Astrocyte of the cerebellum (primary cell): ENCODE data around the gene MZB1.

Source experiments
- DNase-seq: peaks from one replicate; pipeline ENCODE4 v3.0.0-alpha.2; 2011; ENCODE audit warnings: low read depth
- H3K4me3 ChIP-seq: 2 replicates; pipeline ENCODE4 v1.5.1; 2011; ENCODE audit warnings: mild to moderate bottlenecking, low read depth, low read length, moderate library complexity
- CTCF ChIP-seq: IDR thresholded peaks from 2 replicates; pipeline ENCODE4 v1.5.1; 2012; ENCODE audit warnings: low read length, low read depth, moderate library complexity, mild to moderate bottlenecking; ENCODE audit errors: missing control alignments
- in situ Hi-C: cut with HindIII; loops from 2 replicates; pipeline ENCODE4 v1.10.0; 2017; ENCODE audit warnings: low sequenced_read_pairs

MZB1 gene

GRCh38 chr5:139426203-139426885 lies 36.6 kb upstream of the MZB1 start:
- DNase-seq = no peak
- no peak overlapping the region for H3K4me3 ChIP-seq
- in situ Hi-C loops = no loop called here
- no peak for TF ChIP-seq CTCF

GRCh38 chr5:139425497-139425896 lies 35.8 kb upstream of the MZB1 start:
- TF ChIP-seq CTCF = no peak
- in situ Hi-C loops = no loop called here
- H3K4me3 ChIP-seq = no peak overlapping the region
- no peak for DNase-seq

- no peak overlapping the region for H3K4me3 ChIP-seq
- in situ Hi-C loops = no loop called here
- peak; percentile 70 for DNase-seq
- TF ChIP-seq CTCF = peak; percentile 83
These were observed 32.7 kb upstream of the MZB1 start for GRCh38 chr5:139422307-139422893.

- TF ChIP-seq CTCF = no peak
- H3K4me3 ChIP-seq = no peak overlapping the region
- no peak for DNase-seq
- in situ Hi-C loops = loop anchor here (10.0 kb wide), 1 partner anchor 105 kb away; no protein-coding TSS in a partner anchor
These were observed 29.8 kb upstream of the MZB1 start for GRCh38 chr5:139419226-139420192.

GRCh38 chr5:139418793-139419192 lies 29.1 kb upstream of the MZB1 start:
- no peak overlapping the region for H3K4me3 ChIP-seq
- DNase-seq = no peak
- in situ Hi-C loops = loop anchor here (10.0 kb wide), 1 partner anchor 106 kb away; no protein-coding TSS in a partner anchor
- no peak for TF ChIP-seq CTCF

GRCh38 chr5:139417214-139417613 lies 27.5 kb upstream of the MZB1 start:
- DNase-seq = no peak
- TF ChIP-seq CTCF = no peak
- H3K4me3 ChIP-seq = no peak overlapping the region
- in situ Hi-C loops = loop anchor here (10.0 kb wide), 1 partner anchor 108 kb away; no protein-coding TSS in a partner anchor
